Loucy (cell line): ENCODE data around the gene STAB2.

Experiments
- EZH2phosphoT487 ChIP-seq: fragments of 200-600 bp; IDR thresholded peaks from 2 replicates; pipeline ENCODE4 v1.6.1; 2018; ENCODE audit warnings: antibody characterized with exemption, mild to moderate bottlenecking, moderate library complexity, borderline replicate concordance
- TF ChIP-seq, protein P1 (sequence below): fragments of 200-600 bp; sonication (generic); conservative IDR thresholded peaks from 2 replicates; pipeline ENCODE4 v1.5.1; 2014; ENCODE audit warnings: mild to moderate bottlenecking, antibody characterized with exemption, low read length

DNA sequence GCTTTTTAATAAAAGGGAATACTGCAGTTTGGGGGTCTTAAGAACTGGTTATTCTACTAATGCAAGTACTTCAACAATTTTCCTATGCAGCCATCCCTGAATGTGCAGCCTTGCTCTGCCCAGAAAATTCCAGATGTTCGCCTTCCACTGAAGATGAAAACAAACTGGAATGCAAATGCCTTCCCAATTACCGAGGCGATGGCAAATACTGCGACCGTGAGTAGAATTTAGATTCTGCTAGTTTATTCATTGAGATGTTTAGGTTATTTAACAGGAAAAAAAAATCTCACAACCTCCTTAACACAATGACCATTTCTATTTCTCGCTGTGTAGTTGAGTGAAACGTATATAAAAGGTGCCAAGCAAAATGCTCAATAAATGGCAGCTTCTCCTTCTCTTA lies 49.9 kb downstream of the STAB2 start:
- TF ChIP-seq, protein P1, sequence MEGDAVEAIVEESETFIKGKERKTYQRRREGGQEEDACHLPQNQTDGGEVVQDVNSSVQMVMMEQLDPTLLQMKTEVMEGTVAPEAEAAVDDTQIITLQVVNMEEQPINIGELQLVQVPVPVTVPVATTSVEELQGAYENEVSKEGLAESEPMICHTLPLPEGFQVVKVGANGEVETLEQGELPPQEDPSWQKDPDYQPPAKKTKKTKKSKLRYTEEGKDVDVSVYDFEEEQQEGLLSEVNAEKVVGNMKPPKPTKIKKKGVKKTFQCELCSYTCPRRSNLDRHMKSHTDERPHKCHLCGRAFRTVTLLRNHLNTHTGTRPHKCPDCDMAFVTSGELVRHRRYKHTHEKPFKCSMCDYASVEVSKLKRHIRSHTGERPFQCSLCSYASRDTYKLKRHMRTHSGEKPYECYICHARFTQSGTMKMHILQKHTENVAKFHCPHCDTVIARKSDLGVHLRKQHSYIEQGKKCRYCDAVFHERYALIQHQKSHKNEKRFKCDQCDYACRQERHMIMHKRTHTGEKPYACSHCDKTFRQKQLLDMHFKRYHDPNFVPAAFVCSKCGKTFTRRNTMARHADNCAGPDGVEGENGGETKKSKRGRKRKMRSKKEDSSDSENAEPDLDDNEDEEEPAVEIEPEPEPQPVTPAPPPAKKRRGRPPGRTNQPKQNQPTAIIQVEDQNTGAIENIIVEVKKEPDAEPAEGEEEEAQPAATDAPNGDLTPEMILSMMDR: no peak
- no peak for TF ChIP-seq EZH2phosphoT487
